H1 (cell line): ENCODE results near the gene SYTL2. TPM values are rescaled to one million over a fixed set of nuclear protein-coding genes. Genes with fewer than 3 reads are reported as not detected.

ENCODE experiments used
- BACH1 ChIP-seq: IDR thresholded peaks from 2 replicates; pipeline ENCODE4 v1.6.1; 2012; ENCODE audit warnings: low read length, improper control_type of control experiment
- CHD1 ChIP-seq: IDR thresholded peaks from 2 replicates; pipeline ENCODE4 v1.6.1; 2012; ENCODE audit warnings: low read depth, low read length, improper control_type of control experiment
- CHD7 ChIP-seq: fragments of 300-600 bp; sonication (generic); IDR thresholded peaks from 2 replicates; pipeline ENCODE4 v1.7.1; 2012; ENCODE audit warnings: low read length, moderate library complexity, mild to moderate bottlenecking, inconsistent platforms; ENCODE audit not compliant: insufficient replicate concordance
- CREB1 ChIP-seq: IDR thresholded peaks from 2 replicates; pipeline ENCODE4 v1.6.1; 2012; ENCODE audit warnings: inconsistent platforms
- CTCF ChIP-seq, 3 experiments: IDR thresholded peaks; 1 replicate in 2 of 3; 2 replicates in 1 of 3; pipeline versions ENCODE4 v1.5.1 to v1.6.1; 2011; ENCODE audit warnings: low read length in 3 of 3, mild to moderate bottlenecking in 3 of 3, inconsistent platforms in 2 of 3, low read depth in 1 of 3, moderate library complexity in 1 of 3; ENCODE audit not compliant: insufficient read depth in 1 of 3; ENCODE audit errors: control extremely low read depth in 1 of 3
- JUN ChIP-seq: IDR thresholded peaks from 2 replicates; pipeline ENCODE4 v1.6.1; 2011; ENCODE audit warnings: low read depth, mild to moderate bottlenecking, improper control_type of control experiment, low read length
- JUND ChIP-seq: IDR thresholded peaks from 2 replicates; pipeline ENCODE4 v1.6.1; 2011; ENCODE audit warnings: mild to moderate bottlenecking, improper control_type of control experiment, low read length
- SP1 ChIP-seq: IDR thresholded peaks from 2 replicates; pipeline ENCODE4 v1.6.1; 2011; ENCODE audit warnings: low read depth, low read length
- TBP ChIP-seq: IDR thresholded peaks from 2 replicates; pipeline ENCODE4 v1.6.1; 2011; ENCODE audit warnings: low read depth, low read length, improper control_type of control experiment
- polyA plus RNA-seq, 7 experiments: library from polyadenylated mRNA; depleted of rRNA in 3 of 7; stranded (reverse) in 5 of 7; unstranded in 2 of 7; fragments of >200 nt in 5 of 7; fragments of 200-250 nt in 2 of 7; gene quantifications; 1 replicate in 5 of 7; 2 replicates in 1 of 7; 4 replicates in 1 of 7; pipeline versions ENCODE4 v1.2.1 to v1.2.3, GENCODE V29; 2011 to 2013; ENCODE audit warnings: missing spikeins in 2 of 7, mixed read lengths in 2 of 7
- total RNA-seq: library from RNA; stranded (reverse); fragmentation: NEBNext Ultra II Directional; extraction: Animal tissue kit (Norgen Biotek cat#: 25700); gene quantifications from 2 replicates; pipeline ENCODE4 v1.2.1, GENCODE V29; 2021

The SYTL2 gene
- total and polyA plus RNA-seq, 2 of the 8 experiments (the other 6 are each of a cell fraction or from before 2014, with no cell fraction given), result 1.3 to 9.1 TPM

GRCh38 chr11:85647604-85648299 is 163.2 kb downstream of the SYTL2 start, which contains the start of gene TMEM126A (continued):
- TF ChIP-seq CHD7 (no peak), SP1 (peak; percentile 35; the same call in 1 of the 2 replicates), TBP (peak; percentile 89), CHD1 (no peak), CREB1 (peak; percentile 84), CTCF (IDR thresholded peaks at IDR 0.05; ENCODE audit: control extremely low read depth in 1 of 3, insufficient read depth in 1 of 3, low read depth in 1 of 3, low read length in 3 of 3) (no peak), JUN (0 out of 2 replicates have a peak, but pooled peaks have one; percentile 8), BACH1 (peak; percentile 69; the same call in 1 of the 2 replicates), JUND (0 out of 2 replicates have a peak, but pooled peaks have one; percentile 7)
